Erythroblast (primary cell): ENCODE data around the gene MPV17L2.

Experiments used
- GATA1 ChIP-seq: IDR thresholded peaks from 2 replicates; pipeline ENCODE4 v1.6.1; 2011; ENCODE audit warnings: low read depth, mild to moderate bottlenecking, control low read depth, low read length, moderate library complexity
- POLR2A ChIP-seq: IDR thresholded peaks from 2 replicates; pipeline ENCODE4 v1.6.1; 2011; ENCODE audit warnings: mild to moderate bottlenecking, low read length

- TF ChIP-seq POLR2A, result no peak
- no peak for TF ChIP-seq GATA1
Observed at GRCh38 chr19:18194554-18195238, 1.7 kb downstream of the MPV17L2 start.
